GM18502 (cell line): ENCODE results near the gene YDJC.
"Not testable (repeated sequence)": the region's sequence is repeated elsewhere in the genome, so short reads cannot be mapped to it uniquely, and the experiment has no call there.

Experiments used
- ATAC-seq: cut with Tn5 transposase; IDR thresholded peaks from one replicate; pipeline ENCODE4 v1.9.1; 2021; ENCODE audit warnings: mild to moderate bottlenecking; ENCODE audit not compliant: unreplicated experiment, poor library complexity

The YDJC gene

DNA sequence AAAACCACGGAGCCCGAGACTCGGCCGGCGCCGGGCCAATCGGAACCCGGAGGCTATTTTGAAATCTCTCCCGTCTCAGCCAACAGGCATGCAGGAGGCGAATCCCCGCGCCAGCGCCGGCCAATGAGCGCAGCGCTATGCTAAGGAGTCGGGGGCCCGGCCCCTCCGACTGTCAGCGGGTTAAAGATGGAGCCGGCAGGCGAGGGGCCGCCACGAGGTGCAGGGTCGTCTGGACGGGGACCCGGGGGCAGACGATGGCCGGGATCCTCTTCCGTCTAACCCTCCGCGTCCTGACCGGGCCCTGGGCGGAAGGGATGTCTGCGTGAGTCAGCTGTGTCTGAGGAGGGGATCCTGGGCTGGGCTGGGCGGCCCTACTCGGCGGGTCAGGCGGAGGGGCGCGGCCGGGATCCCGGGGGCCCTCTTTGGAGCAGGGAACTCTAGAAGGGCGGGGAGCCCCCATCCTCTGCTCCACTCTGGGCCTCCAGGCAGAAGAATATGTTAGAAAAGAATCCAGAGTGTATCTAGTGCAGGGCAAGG, 22.3 kb upstream of the YDJC start:
- peak; percentile 83 for ATAC-seq

DNA sequence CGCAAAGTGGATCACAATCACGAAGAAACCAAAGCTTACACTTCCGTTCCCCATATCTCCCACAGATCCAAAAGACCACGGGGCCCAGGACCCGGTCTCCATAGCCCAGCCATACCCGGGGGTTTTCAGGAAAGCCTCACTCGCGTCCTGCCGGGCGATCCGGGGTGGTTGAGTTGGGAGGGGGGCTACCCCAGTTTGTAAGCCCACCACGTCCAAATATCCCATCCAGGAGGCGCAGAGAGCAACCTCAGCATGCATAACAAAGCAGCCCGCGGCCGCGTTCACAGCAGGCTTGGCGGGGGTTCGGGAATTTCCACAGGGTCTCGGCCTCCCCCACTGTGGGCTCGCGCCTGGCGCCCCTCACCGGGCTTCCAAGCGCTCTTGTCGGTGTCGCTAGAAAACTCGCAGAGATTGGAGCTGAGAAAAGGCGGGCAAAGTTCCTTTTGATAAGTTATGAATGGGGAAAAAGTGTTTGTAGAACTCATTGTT, 21.7 kb upstream of the YDJC start:
- peak; percentile 27 for ATAC-seq

DNA sequence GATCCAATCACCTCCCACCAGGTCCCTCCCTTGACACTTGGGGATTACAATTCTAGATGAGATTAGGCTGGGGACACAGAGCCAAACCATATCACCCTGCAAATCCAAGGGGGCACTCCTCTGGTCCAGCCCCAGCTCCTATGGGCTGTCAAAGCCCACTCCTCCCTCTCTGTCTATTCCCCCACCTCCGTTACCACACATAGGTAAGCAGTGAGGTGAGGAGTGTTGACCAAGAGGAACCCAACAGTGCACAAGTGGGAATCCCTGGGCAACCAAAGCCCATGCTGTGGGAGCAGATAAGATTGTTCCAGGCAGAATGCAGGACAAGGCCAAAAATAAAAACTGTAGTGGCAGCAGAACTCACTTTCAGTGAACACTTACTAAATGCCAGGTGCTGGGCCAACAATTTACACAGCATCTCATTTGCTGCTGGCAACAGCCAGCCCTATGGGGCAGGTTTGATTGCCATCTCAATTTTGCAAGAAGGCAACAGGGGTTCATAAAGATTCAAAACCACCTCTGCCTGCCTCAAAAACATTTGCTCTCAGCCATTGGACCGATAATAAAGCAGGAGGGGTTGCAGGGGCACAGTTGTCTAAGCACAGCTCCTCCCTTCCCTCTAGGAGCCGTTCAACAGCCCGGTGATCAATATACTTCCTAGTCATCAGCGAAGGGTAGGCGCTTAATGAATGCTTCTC, 21.1 kb upstream of the YDJC start:
- ATAC-seq = no peak

- no peak for ATAC-seq
Measured at GRCh38 chr22:21650280-21650679, 20.5 kb upstream of the YDJC start.

DNA sequence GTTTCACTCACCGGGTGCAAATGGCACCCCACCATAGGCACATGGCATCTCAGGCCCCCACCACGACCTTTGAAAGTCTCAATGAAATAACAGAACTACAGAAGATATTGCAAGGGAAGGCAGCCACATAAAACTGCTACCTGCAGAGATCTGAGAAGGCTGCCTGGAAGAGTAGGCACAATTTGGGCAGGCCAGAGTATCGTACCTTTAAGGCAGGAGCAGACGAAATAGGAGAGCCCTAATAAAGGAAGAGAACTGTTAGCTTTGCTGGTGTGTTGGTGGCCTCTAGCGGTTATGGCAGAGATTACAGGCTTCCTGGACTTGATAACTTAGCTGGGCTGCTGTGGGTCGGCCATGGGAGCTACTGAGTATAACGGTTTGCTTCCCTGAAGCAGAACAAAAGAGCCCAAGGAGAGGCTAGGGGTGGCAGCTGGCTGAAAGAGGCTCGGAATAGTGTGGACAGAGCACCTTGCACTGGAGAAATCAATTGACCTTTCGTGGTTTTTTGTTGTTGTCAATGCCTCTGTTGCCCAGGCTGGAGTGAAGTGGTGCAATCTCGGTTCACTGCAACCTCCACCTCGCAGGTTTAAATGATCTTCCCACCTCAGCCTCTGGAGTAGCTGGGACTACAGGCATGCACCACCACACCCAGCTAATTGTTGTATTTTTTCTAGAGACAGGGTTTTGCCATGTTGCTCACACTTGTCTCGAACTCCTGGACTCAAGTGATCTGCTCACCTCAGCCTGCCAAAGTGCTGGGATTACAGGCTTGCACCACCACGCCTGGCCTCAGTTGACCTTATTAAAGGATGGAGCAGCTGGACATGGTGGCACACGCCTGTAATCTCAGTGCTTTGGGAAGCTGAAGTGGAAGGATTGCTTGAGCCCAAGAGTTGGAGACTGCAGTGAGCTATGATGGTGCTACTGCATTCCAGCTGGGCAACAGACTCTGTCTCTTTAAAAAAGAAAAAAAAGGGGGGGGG, 17.1 kb upstream of the YDJC start:
- no peak for ATAC-seq

DNA sequence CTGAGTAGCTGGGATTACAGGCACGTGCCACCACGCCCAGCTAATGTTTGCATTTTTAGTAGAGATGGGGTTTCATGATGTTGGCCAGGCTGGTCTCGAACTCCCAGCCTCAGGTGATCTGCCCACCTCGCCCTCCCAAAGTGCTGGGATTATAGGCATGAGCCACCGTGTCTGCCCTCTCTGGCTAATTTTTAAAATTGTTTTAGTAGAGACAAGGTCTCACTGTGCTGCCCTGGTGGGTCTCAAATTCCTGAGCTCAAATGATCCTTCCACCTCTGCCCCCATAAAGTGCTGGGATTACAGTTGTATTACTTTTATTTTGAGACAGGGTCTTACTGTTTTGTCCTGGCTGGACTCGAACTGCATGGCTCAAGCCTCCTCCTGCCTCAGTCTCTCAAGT, 15.7 kb upstream of the YDJC start:
- ATAC-seq = not testable (repeated sequence)

DNA sequence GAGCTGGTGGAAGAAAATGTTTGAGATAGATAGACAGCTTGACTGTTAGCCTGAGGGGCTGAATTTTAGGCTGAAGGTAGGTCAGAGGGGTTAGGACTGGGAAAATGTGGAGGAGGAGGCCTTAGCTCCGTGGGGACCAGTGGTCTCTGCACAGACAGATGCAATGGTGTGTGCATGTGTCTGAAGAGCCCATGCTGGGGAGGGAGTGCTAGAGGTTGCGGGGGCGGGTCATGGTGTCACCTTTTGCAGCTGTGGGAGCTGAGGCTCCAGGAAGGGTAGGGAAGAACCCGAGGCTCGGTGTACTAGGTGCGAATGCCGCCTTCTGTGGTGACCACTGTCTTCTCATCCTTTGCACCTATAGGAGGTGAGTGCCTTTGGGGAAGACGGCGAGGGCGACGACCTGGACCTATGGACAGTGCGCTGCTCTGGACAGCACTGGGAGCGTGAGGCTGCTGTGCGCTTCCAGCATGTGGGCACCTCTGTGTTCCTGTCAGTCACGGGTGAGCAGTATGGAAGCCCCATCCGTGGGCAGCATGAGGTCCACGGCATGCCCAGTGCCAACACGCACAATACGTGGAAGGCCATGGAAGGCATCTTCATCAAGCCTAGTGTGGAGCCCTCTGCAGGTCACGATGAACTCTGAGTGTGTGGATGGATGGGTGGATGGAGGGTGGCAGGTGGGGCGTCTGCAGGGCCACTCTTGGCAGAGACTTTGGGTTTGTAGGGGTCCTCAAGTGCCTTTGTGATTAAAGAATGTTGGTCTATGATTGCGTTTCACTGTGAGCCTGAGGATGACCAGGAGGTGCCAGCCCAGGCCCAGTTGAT, 13.9 kb upstream of the YDJC start:
- no peak for ATAC-seq

DNA sequence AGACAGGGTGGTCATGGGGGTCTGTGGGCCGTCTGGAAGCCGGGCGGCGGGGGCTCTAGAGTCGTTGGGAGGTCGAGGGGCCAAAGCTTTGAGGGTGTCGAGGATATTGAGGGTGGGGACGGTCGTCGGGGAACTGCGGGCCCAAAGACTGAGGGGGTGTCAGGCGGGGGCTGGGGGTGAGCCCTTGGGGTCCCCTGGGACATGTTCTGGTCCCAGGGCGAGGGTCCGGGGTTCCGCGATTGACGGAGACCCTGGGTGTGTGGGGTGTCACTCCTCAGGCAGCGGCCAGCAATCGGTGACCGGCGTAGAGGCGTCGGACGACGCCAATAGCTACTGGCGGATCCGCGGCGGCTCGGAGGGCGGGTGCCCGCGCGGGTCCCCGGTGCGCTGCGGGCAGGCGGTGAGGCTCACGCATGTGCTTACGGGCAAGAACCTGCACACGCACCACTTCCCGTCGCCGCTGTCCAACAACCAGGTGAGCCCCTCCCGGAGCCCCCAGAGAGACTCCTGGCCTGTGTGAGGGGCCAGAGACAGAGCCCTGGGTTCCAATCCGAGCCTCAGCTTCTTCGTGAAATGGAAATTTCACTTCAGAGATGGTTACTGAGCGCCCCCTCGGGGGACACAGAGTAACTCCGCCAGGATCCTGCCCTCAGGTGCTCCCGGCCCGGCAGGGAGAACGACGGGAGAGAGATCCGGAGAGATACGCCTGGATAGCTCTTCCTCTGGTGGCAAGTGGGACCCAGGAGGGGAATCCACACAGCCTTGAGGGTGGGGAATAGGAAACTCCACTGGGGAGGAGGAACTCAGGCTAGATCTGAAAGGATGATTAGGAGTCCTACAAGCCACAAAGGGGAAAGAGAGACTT, 13.0 kb upstream of the YDJC start:
- no peak for ATAC-seq

DNA sequence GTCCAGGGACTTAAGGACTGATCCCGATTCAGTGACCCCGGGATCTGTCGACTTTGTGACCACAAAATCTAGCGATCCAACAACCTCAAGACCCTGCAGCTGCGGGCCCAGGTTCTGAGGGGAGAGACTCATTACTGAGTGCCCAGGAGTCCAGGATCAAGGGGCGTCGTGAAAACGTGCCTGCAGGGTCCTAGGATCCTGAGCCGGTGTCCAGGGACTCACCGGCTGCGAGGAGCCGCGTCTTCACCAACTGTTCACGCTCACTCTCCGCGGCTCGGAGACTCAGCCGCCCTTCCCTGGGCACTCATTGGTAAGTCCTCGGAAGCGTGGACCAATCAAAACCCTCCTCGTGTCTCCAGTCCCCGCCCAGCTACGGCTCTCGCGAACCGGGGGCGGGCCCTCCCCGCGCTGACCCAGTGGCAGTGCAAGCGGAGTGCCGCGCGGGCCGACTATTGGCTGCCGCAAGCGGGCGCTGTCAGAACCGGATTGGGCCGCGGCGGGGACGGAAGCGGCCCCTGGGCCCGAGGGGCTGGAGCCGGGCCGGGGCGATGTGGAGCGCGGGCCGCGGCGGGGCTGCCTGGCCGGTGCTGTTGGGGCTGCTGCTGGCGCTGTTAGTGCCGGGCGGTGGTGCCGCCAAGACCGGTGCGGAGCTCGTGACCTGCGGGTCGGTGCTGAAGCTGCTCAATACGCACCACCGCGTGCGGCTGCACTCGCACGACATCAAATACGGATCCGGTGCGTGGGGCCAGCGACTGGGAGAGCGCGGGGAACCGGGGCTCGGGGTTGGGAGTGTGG, 12.2 kb upstream of the YDJC start, which contains the start of gene SDF2L1:
TSS of gene SDF2L1 (plus strand) at position 514 of the 795 bp plus-strand sequence. CDS start at position 549, 35 bp downstream.
- ATAC-seq = peak; percentile 91

GRCh38 chr22:21641417-21641788, 11.6 kb upstream of the YDJC start:
- peak; percentile 19 for ATAC-seq

GRCh38 chr22:21640810-21641209, 11.0 kb upstream of the YDJC start:
- no peak for ATAC-seq

DNA sequence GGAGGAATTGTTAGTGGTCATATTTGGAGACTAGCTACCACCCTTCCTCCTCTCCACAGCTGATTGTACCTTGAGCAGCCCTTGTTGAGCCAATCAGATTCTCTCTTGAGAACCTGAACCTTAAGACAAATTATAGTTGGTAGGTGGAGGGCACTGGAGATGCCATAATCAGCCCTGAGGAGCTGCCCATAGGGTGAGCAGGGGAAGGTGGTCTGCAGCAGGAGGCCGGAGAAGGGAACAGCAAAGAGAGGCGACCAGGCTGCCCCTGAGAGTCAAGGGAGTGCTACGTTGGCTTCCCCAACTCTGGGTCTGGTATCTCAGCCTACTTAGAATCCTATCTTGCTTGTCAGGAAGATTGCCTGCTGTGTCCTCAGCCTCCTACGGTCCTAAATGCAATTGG, 9.5 kb upstream of the YDJC start:
- no peak for ATAC-seq

DNA sequence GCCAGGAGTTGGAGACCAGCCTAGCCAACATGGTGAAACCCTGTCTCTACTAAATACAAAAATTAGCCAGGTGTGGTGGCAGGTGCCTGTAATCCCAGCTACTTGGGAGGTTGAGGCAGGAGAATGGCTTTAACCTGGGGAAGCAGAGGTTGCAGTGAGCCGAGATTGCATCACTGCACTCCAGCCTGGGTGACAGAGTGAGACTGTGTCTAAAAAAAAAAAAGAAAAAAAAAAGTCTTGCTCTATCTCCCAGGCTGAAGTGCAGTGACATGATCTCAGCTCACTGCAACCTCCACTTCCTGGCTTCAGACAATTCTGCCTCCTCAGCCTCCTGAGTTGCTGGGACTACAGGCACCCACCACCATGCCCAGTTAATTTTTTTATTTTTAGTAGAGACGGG, 7.6 kb upstream of the YDJC start:
- not testable (repeated sequence) for ATAC-seq

DNA sequence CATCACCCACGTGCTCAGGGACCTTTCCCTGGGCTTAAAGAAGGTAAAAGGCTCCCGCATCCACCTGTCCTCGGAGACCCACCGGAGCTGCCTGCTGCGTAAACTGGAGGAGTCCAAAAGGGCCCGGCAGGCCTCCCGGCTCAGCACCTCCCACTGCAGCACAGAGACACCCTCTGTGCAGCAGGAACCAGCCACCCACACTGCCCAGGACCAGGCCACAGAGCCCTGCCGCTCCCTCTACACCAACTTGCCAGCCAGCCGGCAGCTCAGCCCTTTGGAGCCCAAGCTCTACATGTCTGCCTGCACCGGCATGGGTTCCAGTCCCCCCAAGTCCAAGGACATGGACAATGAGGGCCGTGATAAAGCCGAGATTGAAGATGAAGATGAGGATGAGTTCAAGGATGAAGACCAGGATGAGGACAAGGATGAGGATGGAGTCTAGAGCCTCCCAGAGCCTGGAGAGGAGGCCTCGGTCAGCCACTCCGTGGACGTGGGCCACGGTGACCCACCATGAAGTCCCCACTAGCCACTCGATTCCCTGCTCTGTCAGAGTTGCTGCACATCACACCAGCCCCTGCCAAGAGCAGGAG, 6.9 kb upstream of the YDJC start:
- ATAC-seq = no peak

DNA sequence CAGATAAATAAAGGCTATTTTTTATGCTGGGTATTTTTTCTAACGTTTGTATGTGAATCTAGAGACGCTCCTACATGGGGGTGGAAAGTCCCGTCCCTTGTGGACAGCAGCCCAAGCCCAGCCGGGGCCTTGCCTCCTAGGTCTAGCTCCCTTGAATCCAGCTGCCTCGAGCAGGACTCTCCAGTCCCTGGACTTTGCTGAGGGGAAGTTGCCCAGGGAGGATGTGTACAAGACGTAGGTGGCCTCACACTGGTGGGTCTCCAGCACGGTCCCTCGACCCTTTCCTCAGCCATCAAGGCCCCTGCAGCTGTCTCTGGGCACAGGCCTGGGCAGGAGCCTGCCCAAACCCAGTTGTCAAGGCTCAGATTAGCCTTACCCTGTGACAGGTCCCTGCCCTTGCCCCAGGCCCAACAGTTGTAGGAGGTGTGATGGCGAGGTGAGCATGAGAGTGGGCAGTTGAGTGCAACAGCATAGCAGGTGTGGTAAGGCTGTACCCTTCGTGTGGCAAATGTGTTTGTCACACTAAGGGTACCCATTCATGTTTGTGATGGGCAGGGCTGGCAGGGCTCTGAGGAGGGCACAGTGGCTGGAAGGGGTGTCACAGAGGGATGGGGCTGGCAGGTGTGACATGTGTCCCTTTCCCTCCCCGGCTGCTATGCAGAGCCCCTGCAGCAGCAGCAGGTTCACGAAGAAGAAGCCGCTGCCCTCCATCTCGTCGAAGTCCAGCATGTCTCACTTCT, 6.1 kb upstream of the YDJC start:
- ATAC-seq = no peak

DNA sequence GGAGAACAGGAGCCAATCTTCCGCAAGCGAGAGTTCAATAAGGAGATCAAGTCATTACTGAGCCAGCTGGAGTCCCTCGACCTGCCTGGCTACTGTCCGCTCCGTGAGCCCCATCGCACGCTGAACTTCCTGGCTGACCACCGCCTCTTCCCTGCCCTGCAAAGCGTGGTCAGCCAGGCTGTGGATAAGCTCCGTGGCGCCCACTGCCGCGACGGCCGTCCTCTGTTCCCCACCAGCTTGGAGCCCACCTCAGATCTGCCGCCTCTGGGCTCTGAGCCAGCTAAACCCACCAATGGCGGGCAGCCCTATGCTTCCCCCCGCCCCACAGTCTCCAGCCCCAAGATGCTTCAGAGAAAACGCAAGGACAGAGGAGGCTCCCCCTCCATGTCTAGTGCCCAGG, 5.0 kb upstream of the YDJC start:
- ATAC-seq = no peak

- no peak for ATAC-seq
Measured at GRCh38 chr22:21634081-21634480, 4.3 kb upstream of the YDJC start.
